CD4-positive, alpha-beta T cell (primary cell): Measurements from ENCODE around the gene PIGM. TPM values are rescaled to one million over a fixed set of nuclear protein-coding genes. Genes with fewer than 3 reads are reported as not detected.
A peak's percentile ranks its signal among the peaks of the same experiment; 100 is the strongest.

Experiments used
- ATAC-seq: fragments of 200-7000 bp; cut with Tn5 transposase; one replicate; pipeline ENCODE4 v1.10.0; 2022; ENCODE audit warnings: mild to moderate bottlenecking; ENCODE audit not compliant: poor library complexity
- CTCF ChIA-PET: fragments of 350-600 bp; sonication (Branson Sonifier 250); formaldehyde crosslinking; loops from one replicate; lab custom pipeline; 2021; ENCODE audit warnings: antibody characterized with exemption, inconsistent platforms; lab: Charles Lee
- POLR2A ChIA-PET: fragments of 350-600 bp; sonication (Branson Sonifier 250); formaldehyde crosslinking; loops from one replicate; lab custom pipeline; 2021; ENCODE audit warnings: antibody characterized with exemption, inconsistent platforms; lab: Charles Lee
- DNase-seq, 14 experiments: peaks; one replicate each; pipeline ENCODE4 v3.0.0-alpha.2; 2013 to 2020; ENCODE audit warnings: mixed read lengths in 2 of 14
- H3K27ac ChIP-seq, 2 donors: one replicate each; pipeline versions ENCODE4 v1.5.1 to v1.7.0; 2013; ENCODE audit warnings: low read length in 2 of 2, low read depth in 1 of 2, mild to moderate bottlenecking in 1 of 2
- H3K27me3 ChIP-seq, 2 experiments: 1 replicate in 1 of 2; 2 replicates in 1 of 2; pipeline versions ENCODE4 v1.6.1 to v1.7.0; 2013; ENCODE audit warnings: low read length in 2 of 2, control low read depth in 1 of 2, mild to moderate bottlenecking in 1 of 2, moderate library complexity in 1 of 2; ENCODE audit not compliant: insufficient read depth in 2 of 2, control insufficient read depth in 1 of 2
- H3K36me3 ChIP-seq: one replicate; pipeline ENCODE4 v1.6.1; 2013; ENCODE audit warnings: low read length, control low read depth; ENCODE audit not compliant: insufficient read depth
- H3K4me1 ChIP-seq: one replicate; pipeline ENCODE4 v1.6.1; 2013; ENCODE audit warnings: low read length, control low read depth; ENCODE audit not compliant: insufficient read depth
- H3K4me3 ChIP-seq: one replicate; pipeline ENCODE4 v1.5.1; 2013; ENCODE audit warnings: mild to moderate bottlenecking, low read length, moderate library complexity
- H3K9me3 ChIP-seq, 2 experiments: 1 replicate in 1 of 2; 2 replicates in 1 of 2; pipeline versions ENCODE4 v1.6.1 to v1.7.0; 2013; ENCODE audit warnings: low read length in 2 of 2, mild to moderate bottlenecking in 2 of 2, control low read depth in 1 of 2, moderate library complexity in 1 of 2; ENCODE audit not compliant: control insufficient read depth in 1 of 2, insufficient read depth in 1 of 2
- H3K27ac Mint-ChIP-seq: one replicate; pipeline ENCODE4 v1.8.0; 2020; ENCODE audit warnings: mixed read lengths
- H3K27me3 Mint-ChIP-seq: one replicate; pipeline ENCODE4 v1.8.0; 2021; ENCODE audit warnings: mixed read lengths
- H3K36me3 Mint-ChIP-seq: one replicate; pipeline ENCODE4 v1.8.0; 2021; ENCODE audit warnings: low read depth, mixed read lengths
- H3K4me1 Mint-ChIP-seq: one replicate; pipeline ENCODE4 v1.8.0; 2021; ENCODE audit warnings: low read depth, mixed read lengths
- H3K4me3 Mint-ChIP-seq: one replicate; pipeline ENCODE4 v1.8.0; 2020; ENCODE audit warnings: mild to moderate bottlenecking, mixed read lengths
- H3K9me3 Mint-ChIP-seq: one replicate; pipeline ENCODE4 v1.8.0; 2020; ENCODE audit warnings: mixed read lengths
- CTCF ChIP-seq: fragments of 200-600 bp; IDR thresholded peaks from one replicate; pipeline ENCODE4 v1.8.0; 2022; ENCODE audit warnings: antibody characterized with exemption, mild to moderate bottlenecking
- intact Hi-C, 2 experiments: fragments of 100-400 bp; cut with DNase I in 1 of 2; cut with micrococcal nuclease in 1 of 2; formaldehyde crosslinking; loops; one replicate each; pipeline versions ENCODE4 v1.15.1 to v1.9.0; 2023 to 2025; cut with DNase I, micrococcal nuclease
- total RNA-seq, 174 experiments: library from RNA in 2 of 174; stranded (reverse) in 2 of 174; gene quantifications; one replicate each; pipeline ENCODE4 v1.2.3 and lab custom pipeline; 2021 to 2026

PIGM gene
- total RNA-seq, 2 experiments from 2014 or later: 2.1 to 2.2 TPM

- peaks cover 9% of the 10 kb centered on the region for H3K27me3 Mint-ChIP-seq
- no peaks in the 10 kb centered on the region for H3K9me3 Mint-ChIP-seq
- intact Hi-C loops: loop anchor here in 1 of 2 experiments (5.0 to 10.0 kb wide), 2 partner anchors 117 to 844 kb away; no protein-coding TSS in a partner anchor
- H3K27ac ChIP-seq: no peak overlapping the region
- H3K4me1 ChIP-seq: no peaks in the 10 kb centered on the region
- no peak overlapping the region for H3K4me3 Mint-ChIP-seq
- ATAC-seq (no peak), DNase-seq (peak in 1 of 14 experiments; percentile 10)
- H3K4me1 Mint-ChIP-seq: no peaks in the 10 kb centered on the region
- H3K4me3 ChIP-seq: no peak overlapping the region
- no peaks in the 10 kb centered on the region for H3K9me3 ChIP-seq
- no peaks in the 10 kb centered on the region for H3K36me3 Mint-ChIP-seq
- no peaks in the 10 kb centered on the region for H3K36me3 ChIP-seq
- no peak for TF ChIP-seq CTCF
- ChIA-PET POLR2A (no interaction called here), CTCF (interaction anchor here (3.2 to 3.5 kb wide), 2 partner anchors 116 to 228 kb away, joined by 15 read pairs; partner anchors contain the start of gene DUSP23)
- H3K27ac Mint-ChIP-seq: no peak overlapping the region
- H3K27me3 ChIP-seq: peaks cover 3 to 4% of the 10 kb centered on the region in 2 experiments
These were observed 22.7 kb downstream of the PIGM start for GRCh38 chr1:160009081-160009480.

GRCh38 chr1:160007577-160008200 is 24.1 kb downstream of the PIGM start:
- Histone ChIP-seq H3K4me1 (no peaks in the 10 kb centered on the region), H3K27ac (no peak overlapping the region), H3K9me3 (no peaks in the 10 kb centered on the region), H3K4me3 (no peak overlapping the region), H3K36me3 (no peaks in the 10 kb centered on the region), H3K27me3 (peaks cover 3 to 4% of the 10 kb centered on the region in 2 experiments)
- ATAC-seq: peak; percentile 56
- Mint-ChIP-seq H3K4me3 (no peak overlapping the region), H3K9me3 (no peaks in the 10 kb centered on the region), H3K4me1 (no peaks in the 10 kb centered on the region), H3K27ac (no peak overlapping the region), H3K27me3 (peaks cover 9% of the 10 kb centered on the region), H3K36me3 (no peaks in the 10 kb centered on the region)
- TF ChIP-seq CTCF: peak; percentile 93
- peak in 3 of 14 experiments; percentile 46 to 72 (median 65) for DNase-seq
- POLR2A ChIA-PET: interaction anchor here (0.6 to 1.1 kb wide), 2 partner anchors 35 to 62 kb away, joined by 3 read pairs; partner anchors contain the start of gene IGSF9
- CTCF ChIA-PET: interaction anchor here (0.5 to 3.5 kb wide), 20 partner anchors 8 to 371 kb away, joined by 3 to 24 read pairs (median 4); partner anchors contain the start of genes DUSP23, IGSF9, PIGM and TAGLN2
- intact Hi-C loops: loop anchor here (1.0 to 10.0 kb wide), 6 partner anchors 71 to 877 kb away; no protein-coding TSS in a partner anchor

GRCh38 chr1:160006312-160006940 is 25.4 kb downstream of the PIGM start:
- ChIA-PET CTCF (interaction anchor here (0.5 to 3.5 kb wide), 19 partner anchors 8 to 226 kb away, joined by 3 to 24 read pairs (median 4); partner anchors contain the start of genes DUSP23, IGSF9, PIGM and TAGLN2), POLR2A (interaction anchor here (1.1 to 1.7 kb wide), 2 partner anchors 60 to 81 kb away, joined by 4 to 5 read pairs; partner anchors contain the start of gene TAGLN2)
- ATAC-seq (peak; percentile 93), DNase-seq (peak; percentile 59 to 87 (median 68))
- Mint-ChIP-seq H3K27ac (no peak overlapping the region), H3K36me3 (no peaks in the 10 kb centered on the region), H3K9me3 (no peaks in the 10 kb centered on the region), H3K27me3 (peaks cover 9% of the 10 kb centered on the region), H3K4me1 (no peaks in the 10 kb centered on the region), H3K4me3 (no peak overlapping the region)
- peak; percentile 92 for TF ChIP-seq CTCF
- Histone ChIP-seq H3K9me3 (no peaks in the 10 kb centered on the region), H3K4me1 (no peaks in the 10 kb centered on the region), H3K27me3 (peaks cover 3 to 4% of the 10 kb centered on the region in 2 experiments), H3K4me3 (no peak overlapping the region), H3K36me3 (no peaks in the 10 kb centered on the region), H3K27ac (no peak overlapping the region)
- intact Hi-C loops: loop anchor here (1.0 to 10.0 kb wide), 6 partner anchors 114 to 876 kb away; partner anchors contain the start of gene DUSP23 (in 1 of the 2)
